Brain microvascular endothelial cell (primary cell): ENCODE results near the gene UBA5.

Source experiments
- DNase-seq: peaks from one replicate; pipeline ENCODE4 v3.0.0-alpha.2; 2020
- H3K27ac ChIP-seq: fragments of 250-450 bp; sonication (Bioruptor Pico); 2 replicates; pipeline ENCODE4 v1.5.1; 2020; ENCODE audit warnings: mild to moderate bottlenecking, moderate library complexity
- H3K27me3 ChIP-seq: fragments of 250-450 bp; sonication (Bioruptor Pico); replicated peaks from 2 replicates; pipeline ENCODE4 v1.5.1; 2020; ENCODE audit warnings: mild to moderate bottlenecking
- H3K36me3 ChIP-seq: fragments of 250-450 bp; sonication (Bioruptor Pico); replicated peaks from 2 replicates; pipeline ENCODE4 v1.5.1; 2020; ENCODE audit warnings: mild to moderate bottlenecking
- H3K4me3 ChIP-seq: 2 replicates; pipeline ENCODE4 v1.5.1; 2011; ENCODE audit warnings: low read depth, mild to moderate bottlenecking, control low read depth, low read length, moderate library complexity
- in situ Hi-C: cut with HindIII; loops from 2 replicates; pipeline ENCODE4 v1.10.0; 2017; ENCODE audit warnings: low sequenced_read_pairs, low pct_ligation_motif_present
- TF ChIP-seq, protein P1 (sequence below): IDR thresholded peaks from 2 replicates; pipeline ENCODE4 v1.5.1; 2011; ENCODE audit warnings: low read depth, mild to moderate bottlenecking, moderate library complexity, low read length, control low read depth, inconsistent platforms; ENCODE audit errors: missing control alignments

UBA5 gene

DNA sequence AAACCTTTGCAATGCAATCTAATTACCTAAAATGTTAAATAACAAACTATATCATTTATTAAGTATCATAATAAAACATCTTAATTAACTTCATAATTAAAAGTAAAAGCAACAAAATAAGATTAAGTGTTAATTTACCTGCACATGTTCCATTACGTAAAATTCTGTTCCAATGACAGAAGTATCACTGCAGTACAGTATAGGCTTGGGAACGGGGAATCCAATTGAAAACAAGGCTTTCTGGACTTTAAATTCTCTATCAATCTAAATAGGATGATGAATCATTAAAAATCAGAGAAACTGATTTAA, 17.6 kb upstream of the UBA5 start:
- no peak overlapping the region for H3K4me3 ChIP-seq
- H3K36me3 ChIP-seq, result no peaks in the 10 kb centered on the region
- DNase-seq, result no peak
- no peak overlapping the region for H3K27ac ChIP-seq
- in situ Hi-C loops, result loop anchor here (25.0 kb wide), 1 partner anchor 105 kb away; no protein-coding TSS in a partner anchor
- TF ChIP-seq, protein P1, sequence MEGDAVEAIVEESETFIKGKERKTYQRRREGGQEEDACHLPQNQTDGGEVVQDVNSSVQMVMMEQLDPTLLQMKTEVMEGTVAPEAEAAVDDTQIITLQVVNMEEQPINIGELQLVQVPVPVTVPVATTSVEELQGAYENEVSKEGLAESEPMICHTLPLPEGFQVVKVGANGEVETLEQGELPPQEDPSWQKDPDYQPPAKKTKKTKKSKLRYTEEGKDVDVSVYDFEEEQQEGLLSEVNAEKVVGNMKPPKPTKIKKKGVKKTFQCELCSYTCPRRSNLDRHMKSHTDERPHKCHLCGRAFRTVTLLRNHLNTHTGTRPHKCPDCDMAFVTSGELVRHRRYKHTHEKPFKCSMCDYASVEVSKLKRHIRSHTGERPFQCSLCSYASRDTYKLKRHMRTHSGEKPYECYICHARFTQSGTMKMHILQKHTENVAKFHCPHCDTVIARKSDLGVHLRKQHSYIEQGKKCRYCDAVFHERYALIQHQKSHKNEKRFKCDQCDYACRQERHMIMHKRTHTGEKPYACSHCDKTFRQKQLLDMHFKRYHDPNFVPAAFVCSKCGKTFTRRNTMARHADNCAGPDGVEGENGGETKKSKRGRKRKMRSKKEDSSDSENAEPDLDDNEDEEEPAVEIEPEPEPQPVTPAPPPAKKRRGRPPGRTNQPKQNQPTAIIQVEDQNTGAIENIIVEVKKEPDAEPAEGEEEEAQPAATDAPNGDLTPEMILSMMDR, result no peak
- H3K27me3 ChIP-seq, result no peaks in the 10 kb centered on the region

DNA sequence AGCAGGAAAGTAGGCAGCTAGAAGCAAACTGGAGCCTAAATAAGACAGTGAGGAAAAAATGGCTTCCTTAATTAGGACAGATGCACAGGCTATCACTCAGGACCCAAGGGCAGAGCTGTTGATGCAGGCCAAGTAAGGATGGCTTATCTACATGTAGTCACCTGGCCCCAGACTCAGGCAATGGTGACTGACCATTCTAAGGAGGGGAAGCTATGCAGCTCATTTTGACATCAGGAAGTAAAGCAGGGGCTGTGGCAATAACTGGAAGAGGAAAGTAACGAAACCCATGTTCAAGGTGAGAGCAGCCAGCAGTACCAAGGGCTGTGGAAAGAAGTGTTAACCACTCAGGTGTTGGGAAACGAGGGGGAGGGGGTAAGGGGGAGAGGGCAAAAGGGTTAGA, 16.8 kb upstream of the UBA5 start:
- in situ Hi-C loops, result loop anchor here (25.0 kb wide), 1 partner anchor 106 kb away; no protein-coding TSS in a partner anchor
- H3K27me3 ChIP-seq, result no peaks in the 10 kb centered on the region
- no peak overlapping the region for H3K27ac ChIP-seq
- H3K4me3 ChIP-seq, result no peak overlapping the region
- DNase-seq, result no peak
- TF ChIP-seq, protein P1, result no peak
- H3K36me3 ChIP-seq, result no peaks in the 10 kb centered on the region

DNA sequence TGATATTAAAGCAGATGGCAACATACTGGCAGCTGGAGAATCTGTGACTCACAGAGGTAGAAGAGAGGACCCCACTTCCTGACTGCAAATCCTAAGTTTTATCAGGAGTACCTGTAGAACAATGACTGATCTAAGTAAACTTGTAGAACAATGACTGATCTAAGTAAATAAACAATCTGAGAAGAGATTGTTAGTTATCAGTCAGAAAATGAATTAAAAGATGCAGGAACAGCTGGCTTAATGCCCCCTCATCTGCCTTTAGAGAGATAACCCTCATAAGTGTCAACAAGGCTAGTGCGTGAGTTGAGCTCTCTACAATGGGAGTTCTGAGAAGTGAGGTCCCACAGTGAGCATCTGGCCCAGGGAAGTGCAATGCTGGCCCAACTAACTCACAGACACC, 15.1 kb upstream of the UBA5 start:
- no peaks in the 10 kb centered on the region for H3K36me3 ChIP-seq
- DNase-seq, result no peak
- no peak overlapping the region for H3K27ac ChIP-seq
- no peaks in the 10 kb centered on the region for H3K27me3 ChIP-seq
- TF ChIP-seq, protein P1, result no peak
- in situ Hi-C loops, result loop anchor here (25.0 kb wide), 1 partner anchor 108 kb away; no protein-coding TSS in a partner anchor
- H3K4me3 ChIP-seq, result no peak overlapping the region

DNA sequence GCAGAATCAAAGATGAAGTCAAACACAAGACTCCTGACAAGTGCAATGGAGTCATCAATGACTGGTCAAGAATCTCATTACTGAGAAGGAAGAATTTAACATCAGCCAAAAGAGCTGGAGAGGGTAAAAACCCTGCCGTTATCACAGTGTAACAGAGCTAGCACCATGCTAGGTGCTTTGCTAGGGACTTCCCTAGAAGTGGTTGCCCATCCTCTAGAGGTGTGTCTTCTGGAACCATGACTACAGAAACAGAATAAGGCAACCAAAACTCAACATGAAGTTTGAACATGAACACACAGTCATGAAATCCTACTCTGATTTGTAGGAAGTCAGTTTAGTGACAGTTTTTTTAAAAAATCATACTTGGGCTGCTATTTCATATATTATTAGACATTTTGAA, 10.0 kb upstream of the UBA5 start:
- in situ Hi-C loops, result no loop called here
- DNase-seq, result no peak

DNA sequence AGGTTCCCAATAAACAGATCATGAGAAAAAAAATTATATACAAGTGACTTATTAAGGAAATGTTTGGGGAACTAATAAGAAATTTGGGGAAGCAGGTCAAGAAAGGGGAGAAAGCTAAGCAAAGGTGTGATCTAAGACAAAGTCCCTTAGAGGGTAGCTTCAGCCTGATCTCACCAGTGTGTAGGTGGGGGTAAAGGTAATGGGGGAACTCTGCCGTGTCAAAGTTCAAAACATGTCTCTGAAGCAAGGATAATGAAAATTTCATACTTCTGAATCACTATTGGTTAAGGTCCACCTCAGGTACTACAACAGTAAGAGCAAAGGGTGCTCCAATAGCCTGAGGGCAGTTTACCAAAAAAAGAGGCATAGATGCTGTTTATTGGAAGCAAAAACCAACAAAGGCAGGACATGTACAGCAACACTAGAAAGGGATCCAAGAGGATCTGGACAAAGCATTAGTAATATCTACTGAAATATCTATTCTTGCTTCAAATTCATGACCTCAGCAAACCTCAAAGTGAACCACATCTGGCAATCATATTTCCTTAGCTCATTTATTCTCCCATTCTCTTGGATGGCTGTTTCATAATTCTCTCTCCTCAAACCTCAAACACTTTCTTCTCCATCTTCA, 7.4 kb upstream of the UBA5 start:
- in situ Hi-C loops, result no loop called here
- Histone ChIP-seq H3K4me3 (no peak overlapping the region), H3K36me3 (no peaks in the 10 kb centered on the region), H3K27me3 (no peaks in the 10 kb centered on the region), H3K27ac (no peak overlapping the region)
- TF ChIP-seq, protein P1, result no peak
- DNase-seq, result no peak

More for the DNA sequence above, 10.0 kb upstream of the UBA5 start:
- Histone ChIP-seq H3K36me3 (no peaks in the 10 kb centered on the region), H3K27ac (no peak overlapping the region), H3K27me3 (no peaks in the 10 kb centered on the region), H3K4me3 (no peak overlapping the region)
- TF ChIP-seq, protein P1, result no peak

DNA sequence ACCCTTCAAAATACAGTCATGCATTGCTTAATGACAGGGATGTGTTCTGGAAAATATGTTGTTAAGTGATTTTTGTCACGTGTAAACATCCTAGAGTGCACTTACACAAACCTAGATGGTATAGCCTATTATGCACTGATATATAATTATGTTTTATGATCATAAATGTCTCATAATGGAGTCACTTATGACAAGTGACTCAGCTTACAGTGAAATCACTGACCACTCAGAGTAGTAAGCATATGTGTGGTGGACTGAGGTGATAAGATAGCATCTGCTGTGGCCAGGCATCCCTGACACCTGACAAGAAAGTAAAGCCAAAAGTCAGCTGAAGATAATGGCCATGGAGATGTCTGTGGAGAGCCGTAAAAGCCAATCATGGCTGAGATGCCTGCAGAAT, 5.9 kb upstream of the UBA5 start:
- no peaks in the 10 kb centered on the region for H3K36me3 ChIP-seq
- no peak overlapping the region for H3K27ac ChIP-seq
- no peak overlapping the region for H3K4me3 ChIP-seq
- in situ Hi-C loops, result no loop called here
- no peak for DNase-seq
- no peaks in the 10 kb centered on the region for H3K27me3 ChIP-seq
- TF ChIP-seq, protein P1, result no peak
